ENCODE data around the gene PSG6.
A peak's percentile ranks its signal among the peaks of the same experiment; 100 is the strongest.
"Not testable (repeated sequence)": the region's sequence is repeated elsewhere in the genome, so short reads cannot be mapped to it uniquely, and the experiment has no call there.

The PSG6 gene

GRCh38 chr19:42917634-42918033 is at the start of gene PSG6:
PSG6 (minus strand) TSS chr19:42917894; CDS start chr19:42917792, 102 bp downstream.
- H3K4me3 ChIP-seq (ENCODE audit: low read depth, low read length); DNase-seq (ENCODE audit: low read depth): not testable (repeated sequence)

GRCh38 chr19:42965176-42965575 is 47.5 kb upstream of the PSG6 start:
- no peak for TF ChIP-seq CTCF (conservative IDR thresholded peaks at IDR 0.05; ENCODE audit: low read depth, low read length)
- peak; percentile 15 for DNase-seq (ENCODE audit: low read depth)

GRCh38 chr19:42961119-42961518 is 43.4 kb upstream of the PSG6 start:
- TF ChIP-seq CTCF (conservative IDR thresholded peaks at IDR 0.05; ENCODE audit: low read depth, low read length), result no peak
- no peak for DNase-seq (ENCODE audit: low read depth)
- H3K4me3 ChIP-seq (ENCODE audit: low read depth, low read length), result no peak overlapping the region

More at GRCh38 chr19:42965176-42965575, 47.5 kb upstream of the PSG6 start:
- H3K4me3 ChIP-seq (ENCODE audit: low read depth, low read length), result no peak overlapping the region

- peak; percentile 24 for DNase-seq (ENCODE audit: low read depth)
- H3K4me3 ChIP-seq (ENCODE audit: low read depth, low read length), result not testable (repeated sequence)
These were observed 34.4 kb upstream of the PSG6 start for GRCh38 chr19:42952126-42952525.

- not testable (repeated sequence) for H3K4me3 ChIP-seq (ENCODE audit: low read depth, low read length); DNase-seq (ENCODE audit: low read depth)
These were observed 33.8 kb upstream of the PSG6 start for GRCh38 chr19:42951476-42951875.

GRCh38 chr19:42942187-42942789 is 24.6 kb upstream of the PSG6 start:
- no peak overlapping the region for H3K4me3 ChIP-seq (ENCODE audit: low read depth, low read length)
- DNase-seq (ENCODE audit: low read depth), result peak; percentile 52
- peak; percentile 73 for TF ChIP-seq CTCF (conservative IDR thresholded peaks at IDR 0.05; ENCODE audit: low read depth, low read length)

GRCh38 chr19:42937107-42937506 is 19.4 kb upstream of the PSG6 start, which contains the start of gene PSG7:
PSG7 (minus strand) TSS chr19:42937207; CDS start chr19:42937076, 131 bp downstream.
- not testable (repeated sequence) for DNase-seq (ENCODE audit: low read depth); H3K4me3 ChIP-seq (ENCODE audit: low read depth, low read length)

- not testable (repeated sequence) for H3K4me3 ChIP-seq (ENCODE audit: low read depth, low read length); DNase-seq (ENCODE audit: low read depth)
These were observed 17.0 kb upstream of the PSG6 start for GRCh38 chr19:42934726-42935125.

GRCh38 chr19:42934183-42934582 is 16.5 kb upstream of the PSG6 start:
- not testable (repeated sequence) for H3K4me3 ChIP-seq (ENCODE audit: low read depth, low read length)
- DNase-seq (ENCODE audit: low read depth), result peak; percentile 8

- not testable (repeated sequence) for H3K4me3 ChIP-seq (ENCODE audit: low read depth, low read length)
These were observed 15.7 kb upstream of the PSG6 start for GRCh38 chr19:42933412-42933811.

GRCh38 chr19:42932485-42933101 is 14.9 kb upstream of the PSG6 start:
- H3K4me3 ChIP-seq (ENCODE audit: low read depth, low read length), result not testable (repeated sequence)
- peak; percentile 84 for DNase-seq (ENCODE audit: low read depth)

More at GRCh38 chr19:42933412-42933811, 15.7 kb upstream of the PSG6 start:
- DNase-seq (ENCODE audit: low read depth), result not testable (repeated sequence)

Data from choroid plexus epithelial cell (primary cell).